GM12873 (cell line): ENCODE measurements around the gene SKOR1.

ENCODE experiments used
- TF ChIP-seq, protein P1 (sequence below): IDR thresholded peaks from 2 replicates; pipeline ENCODE4 v1.5.1; 2012; ENCODE audit warnings: low read depth, mild to moderate bottlenecking, moderate library complexity, low read length, control low read depth; ENCODE audit not compliant: insufficient read depth; ENCODE audit errors: missing control alignments

The SKOR1 gene

DNA sequence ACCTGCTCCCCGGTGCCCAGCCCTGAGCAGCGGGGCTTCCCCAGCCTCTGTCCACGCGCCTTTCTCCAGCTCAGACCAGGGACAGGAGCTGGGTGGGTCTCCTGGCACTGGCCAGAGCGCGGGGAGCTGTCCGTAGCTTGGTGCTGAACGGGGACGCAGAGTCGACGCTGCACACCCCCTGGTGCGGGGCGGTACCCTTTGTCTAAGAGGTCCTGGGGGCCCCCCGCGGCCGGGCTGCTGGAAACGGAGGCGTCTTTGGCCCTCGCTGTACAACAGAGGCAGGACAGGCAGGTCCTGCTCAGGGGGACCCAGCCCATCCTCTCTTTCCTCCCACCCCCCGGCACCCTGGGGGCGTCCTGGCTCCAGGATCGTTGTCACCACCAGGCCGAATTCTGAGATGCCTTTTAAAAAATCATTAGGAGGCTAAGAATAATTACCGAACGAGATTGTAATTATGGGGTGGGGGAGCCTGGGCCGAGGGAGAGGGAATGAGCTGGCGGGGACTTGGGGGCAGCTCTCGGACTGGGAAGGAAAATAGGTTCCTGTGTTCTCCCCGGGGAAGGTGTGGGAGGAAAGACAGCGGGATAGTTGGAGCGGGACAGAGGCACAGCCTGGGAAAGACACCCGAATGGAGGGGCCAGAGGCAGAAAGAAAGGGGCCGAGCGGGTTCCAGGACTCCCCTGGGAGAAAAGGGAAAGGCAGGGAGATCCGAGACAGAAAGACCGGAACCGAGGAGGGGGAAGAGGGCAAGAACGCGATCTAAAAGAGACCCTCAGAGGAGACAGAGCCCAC, 4.1 kb upstream of the SKOR1 start:
- TF ChIP-seq, protein P1, sequence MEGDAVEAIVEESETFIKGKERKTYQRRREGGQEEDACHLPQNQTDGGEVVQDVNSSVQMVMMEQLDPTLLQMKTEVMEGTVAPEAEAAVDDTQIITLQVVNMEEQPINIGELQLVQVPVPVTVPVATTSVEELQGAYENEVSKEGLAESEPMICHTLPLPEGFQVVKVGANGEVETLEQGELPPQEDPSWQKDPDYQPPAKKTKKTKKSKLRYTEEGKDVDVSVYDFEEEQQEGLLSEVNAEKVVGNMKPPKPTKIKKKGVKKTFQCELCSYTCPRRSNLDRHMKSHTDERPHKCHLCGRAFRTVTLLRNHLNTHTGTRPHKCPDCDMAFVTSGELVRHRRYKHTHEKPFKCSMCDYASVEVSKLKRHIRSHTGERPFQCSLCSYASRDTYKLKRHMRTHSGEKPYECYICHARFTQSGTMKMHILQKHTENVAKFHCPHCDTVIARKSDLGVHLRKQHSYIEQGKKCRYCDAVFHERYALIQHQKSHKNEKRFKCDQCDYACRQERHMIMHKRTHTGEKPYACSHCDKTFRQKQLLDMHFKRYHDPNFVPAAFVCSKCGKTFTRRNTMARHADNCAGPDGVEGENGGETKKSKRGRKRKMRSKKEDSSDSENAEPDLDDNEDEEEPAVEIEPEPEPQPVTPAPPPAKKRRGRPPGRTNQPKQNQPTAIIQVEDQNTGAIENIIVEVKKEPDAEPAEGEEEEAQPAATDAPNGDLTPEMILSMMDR = no peak

DNA sequence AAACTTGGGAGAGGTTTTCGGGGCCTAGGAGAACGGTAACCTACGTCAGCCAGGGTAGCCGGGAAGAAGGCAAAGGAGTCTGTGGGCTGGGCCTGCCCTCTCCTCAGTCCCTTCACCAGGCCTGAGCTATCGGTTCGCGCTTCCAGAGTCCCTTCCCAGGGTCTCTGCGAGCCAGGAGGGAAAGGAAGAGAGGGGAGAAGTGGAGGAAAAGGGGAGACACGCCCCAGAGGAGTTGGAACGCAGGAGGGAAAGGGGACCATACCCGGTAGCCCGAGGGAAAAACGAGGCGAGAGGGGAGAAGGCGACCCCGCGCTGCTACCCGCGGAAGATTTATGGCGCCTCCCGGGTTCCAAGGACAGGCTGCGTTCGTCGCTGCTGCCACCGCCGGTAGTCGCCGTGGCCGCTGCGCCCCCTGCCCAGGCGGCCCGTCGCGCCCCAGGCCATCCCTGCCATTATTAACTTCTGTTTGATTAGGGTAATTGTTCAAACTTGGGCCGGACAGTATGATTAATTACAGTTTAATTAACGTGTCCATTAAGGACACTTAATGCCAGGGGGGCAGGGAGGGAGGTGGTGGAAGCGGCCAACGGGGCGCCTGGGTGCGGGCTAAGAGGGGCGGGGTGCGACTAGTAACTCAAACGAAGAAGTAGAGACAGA, 3.4 kb upstream of the SKOR1 start:
- TF ChIP-seq, protein P1 = no peak

DNA sequence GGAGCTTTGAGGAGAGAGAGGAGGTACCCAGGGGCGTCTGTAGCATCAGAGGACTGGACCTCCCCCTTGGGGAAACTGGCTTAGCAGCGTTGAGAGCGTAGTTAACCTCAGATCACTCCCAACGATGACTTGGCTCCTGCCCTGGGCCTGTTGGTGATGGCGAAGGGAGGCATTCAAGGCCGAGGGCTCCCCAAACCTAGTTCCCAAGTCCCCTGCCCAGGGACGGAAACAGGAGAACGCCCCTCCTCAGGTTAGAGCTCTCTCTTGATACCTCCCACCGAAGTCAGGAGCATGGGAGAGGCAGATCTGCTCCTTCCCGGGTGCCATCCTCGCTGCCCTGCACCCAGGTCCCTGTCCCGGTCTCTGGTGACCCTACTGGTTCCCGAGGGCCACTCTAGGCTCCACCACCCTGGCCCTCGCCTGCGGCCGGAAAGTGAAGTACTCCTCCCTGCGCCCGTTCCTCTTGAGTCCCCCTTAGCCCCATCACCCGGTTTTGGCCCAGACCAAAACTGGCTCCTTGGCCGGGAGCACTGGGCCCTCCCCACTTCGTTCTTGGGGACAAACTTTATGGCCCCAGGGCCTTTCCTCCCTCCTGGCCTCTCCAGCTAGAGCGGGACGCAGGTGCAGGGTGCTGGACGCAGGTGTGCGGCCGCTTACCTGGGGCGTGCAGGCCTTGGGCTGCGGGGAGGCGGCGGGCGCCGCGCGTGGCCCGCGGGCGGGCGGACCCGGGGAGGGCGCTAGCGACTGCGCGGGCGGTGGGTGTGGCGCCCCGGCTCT, 2.6 kb upstream of the SKOR1 start:
- TF ChIP-seq, protein P1 = no peak

DNA sequence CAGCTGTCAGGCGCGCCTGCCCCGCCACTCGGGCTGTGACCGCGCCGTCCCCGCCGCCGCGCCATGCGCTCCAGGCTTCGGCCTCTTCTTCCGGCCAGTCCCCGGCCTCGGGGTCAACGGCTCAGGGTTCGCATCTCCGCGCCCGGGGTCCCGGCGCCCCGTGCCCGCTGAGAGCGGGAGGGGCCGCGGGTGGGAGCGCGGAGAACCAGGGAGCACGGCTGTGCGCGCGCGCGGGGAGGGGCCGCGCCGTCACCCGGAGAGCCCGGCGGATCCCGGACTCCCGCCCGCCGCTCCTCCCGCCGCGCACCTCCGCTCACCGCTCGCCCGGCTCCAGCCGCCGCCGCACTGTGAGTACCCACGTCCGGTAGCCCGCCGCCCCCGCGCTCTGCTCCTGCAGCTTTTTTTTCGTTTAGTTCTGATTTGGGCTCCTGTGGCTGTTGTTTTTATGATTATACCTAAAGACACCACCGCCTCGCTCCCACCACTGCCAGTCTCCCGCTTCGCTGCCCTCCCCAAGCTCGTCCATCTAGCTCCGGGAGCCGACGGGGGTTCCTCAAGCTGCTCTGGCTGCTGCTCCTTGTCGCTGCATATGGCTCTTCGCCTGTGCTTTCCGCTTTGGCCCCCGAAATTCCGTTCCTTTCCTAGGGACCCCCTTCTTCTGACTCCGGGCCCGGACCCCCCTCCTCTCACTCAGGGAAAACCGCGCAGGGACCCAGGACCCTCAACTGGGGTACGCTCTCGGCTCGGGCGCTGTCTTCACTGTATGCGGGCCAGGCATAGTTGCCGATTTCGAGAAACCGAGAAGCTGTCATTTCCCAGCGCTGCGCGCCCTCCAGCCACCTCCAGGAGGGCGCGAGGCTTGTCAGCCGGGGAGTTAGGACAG, 1.8 kb upstream of the SKOR1 start:
- TF ChIP-seq, protein P1 = no peak

DNA sequence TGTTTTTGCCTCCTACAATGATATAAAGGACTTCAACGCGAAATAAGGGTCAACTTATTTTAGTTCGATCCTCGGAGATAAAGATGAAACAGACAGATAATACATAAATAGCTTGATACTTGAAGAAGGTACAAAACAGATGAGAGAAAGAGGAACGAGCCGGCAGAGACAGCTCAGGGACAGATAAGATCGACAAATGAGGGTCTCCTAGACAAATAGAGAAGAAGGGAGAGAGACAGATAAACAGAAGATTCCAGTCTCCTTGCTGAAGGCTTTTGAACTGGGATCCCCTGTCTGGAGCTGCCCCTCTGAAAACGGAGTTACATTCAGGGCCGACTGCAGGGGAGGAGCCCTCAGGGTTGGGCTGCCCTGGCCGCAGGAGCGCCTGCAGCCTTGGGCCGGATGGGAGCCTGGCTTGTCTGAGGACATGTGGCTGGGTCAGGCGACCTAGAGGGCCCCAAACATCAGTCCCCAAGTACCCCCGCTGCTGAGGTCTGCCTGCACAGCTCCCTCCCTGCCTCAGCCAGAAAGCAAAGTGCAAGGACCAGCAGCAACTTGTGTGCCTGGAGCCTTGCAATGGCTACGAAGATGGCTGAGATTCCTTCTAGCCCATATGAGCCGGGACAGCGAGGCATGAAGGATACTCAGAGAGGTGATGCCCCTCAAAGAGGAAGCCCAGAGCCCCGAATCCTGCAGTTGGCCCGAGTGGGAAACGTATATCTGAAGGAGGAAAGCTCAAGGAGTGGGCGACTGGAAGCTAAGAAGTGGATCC, 926 bp upstream of the SKOR1 start:
- TF ChIP-seq, protein P1 = no peak

DNA sequence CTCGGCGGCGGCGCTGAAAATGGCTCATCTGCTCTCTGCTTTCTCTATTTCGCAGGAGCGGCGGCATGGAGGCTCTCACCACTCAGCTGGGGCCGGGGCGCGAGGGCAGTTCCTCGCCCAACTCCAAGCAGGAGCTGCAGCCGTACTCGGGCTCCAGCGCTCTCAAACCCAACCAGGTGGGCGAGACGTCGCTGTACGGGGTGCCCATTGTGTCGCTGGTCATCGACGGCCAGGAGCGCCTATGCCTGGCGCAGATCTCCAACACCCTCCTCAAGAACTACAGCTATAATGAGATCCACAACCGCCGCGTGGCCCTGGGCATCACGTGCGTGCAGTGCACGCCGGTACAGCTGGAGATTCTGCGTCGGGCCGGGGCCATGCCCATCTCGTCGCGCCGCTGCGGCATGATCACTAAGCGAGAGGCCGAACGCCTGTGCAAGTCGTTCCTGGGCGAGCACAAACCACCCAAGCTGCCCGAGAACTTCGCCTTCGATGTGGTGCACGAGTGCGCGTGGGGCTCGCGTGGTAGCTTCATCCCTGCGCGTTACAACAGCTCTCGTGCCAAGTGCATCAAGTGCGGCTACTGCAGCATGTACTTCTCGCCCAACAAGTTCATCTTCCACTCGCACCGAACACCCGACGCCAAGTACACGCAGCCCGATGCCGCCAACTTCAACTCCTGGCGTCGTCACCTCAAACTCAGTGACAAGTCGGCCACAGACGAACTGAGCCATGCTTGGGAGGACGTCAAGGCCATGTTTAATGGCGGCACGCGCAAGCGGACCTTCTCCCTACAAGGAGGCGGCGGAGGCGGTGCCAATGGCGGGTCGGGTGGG, 790 bp downstream of the SKOR1 start:
- TF ChIP-seq, protein P1 = no peak
